Gastrocnemius medialis (tissue), 4 donors: Measurements from ENCODE around the gene RAI1.

Source experiments
- CTCF ChIP-seq, 5 experiments: fragments of 450-650 bp in 3 of 5; fragments of 200-600 bp in 2 of 5; sonication (generic) in 2 of 5; IDR thresholded peaks in 4 of 5; conservative IDR thresholded peaks in 1 of 5; 1 replicate in 4 of 5; 2 replicates in 1 of 5; pipeline ENCODE4 v1.5.1; 2016 to 2019; ENCODE audit warnings: antibody characterized with exemption in 5 of 5, mild to moderate bottlenecking in 3 of 5, moderate library complexity in 3 of 5
- POLR2A ChIP-seq, 2 donors: fragments of 450-650 bp; IDR thresholded peaks; one replicate each; pipeline ENCODE4 v1.6.1; 2017; ENCODE audit warnings: antibody characterized with exemption in 2 of 2, mild to moderate bottlenecking in 2 of 2, moderate library complexity in 2 of 2

GRCh38 chr17:17745476-17746455 is 64.5 kb downstream of the RAI1 start:
- TF ChIP-seq POLR2A (IDR thresholded peaks at IDR 0.05) (no peak), CTCF (IDR thresholded peaks at IDR 0.05 in 4 of 5, conservative IDR thresholded peaks at IDR 0.05 in 1 of 5) (no peak)
